ENCODE results near the gene ADAM33.

ADAM33 gene

GRCh38 chr20:3687655-3688054 is 5.8 kb upstream of the ADAM33 start:
- no peak overlapping the region for H2AFZ ChIP-seq (ENCODE audit: low read depth, low read length, severe bottlenecking)
- H4K20me1 ChIP-seq (ENCODE audit: low read depth, low read length), result no peaks in the 10 kb centered on the region
- no peak overlapping the region for H3K27ac ChIP-seq (ENCODE audit: low read depth, low read length)
- TF ChIP-seq CTCF (IDR thresholded peaks at IDR 0.05; ENCODE audit: insufficient read depth, low read length, poor library complexity, severe bottlenecking) (no peak), EZH2phosphoT487 (conservative IDR thresholded peaks at IDR 0.05; ENCODE audit: low read length) (no peak)
- no peak overlapping the region for H3K4me2 ChIP-seq (ENCODE audit: low read depth, low read length, poor library complexity, severe bottlenecking)
- no peak overlapping the region for H3K9ac ChIP-seq (ENCODE audit: low read length)
- H3K9me3 ChIP-seq (ENCODE audit: insufficient read depth, low read length), result no peaks in the 10 kb centered on the region
- no peaks in the 10 kb centered on the region for H3K27me3 ChIP-seq (ENCODE audit: low read length)
- H3K36me3 ChIP-seq (ENCODE audit: low read length), result no peaks in the 10 kb centered on the region
- H3F3A ChIP-seq (ENCODE audit: insufficient read depth), result no peaks in the 10 kb centered on the region
- H3K9me2 ChIP-seq (replicated peaks; ENCODE audit: insufficient read depth, low read length), result no peaks in the 10 kb centered on the region
- H3K79me2 ChIP-seq (ENCODE audit: insufficient read depth, low read length), result no peaks in the 10 kb centered on the region
- H3K4me3 ChIP-seq (ENCODE audit: insufficient read depth, low read length, poor library complexity, severe bottlenecking), result no peak overlapping the region

- no peak overlapping the region for H2AFZ ChIP-seq (ENCODE audit: low read depth, low read length, severe bottlenecking)
- no peak overlapping the region for H3K4me2 ChIP-seq (ENCODE audit: low read depth, low read length, poor library complexity, severe bottlenecking)
- H4K20me1 ChIP-seq (ENCODE audit: low read depth, low read length), result no peaks in the 10 kb centered on the region
These were observed 5.1 kb upstream of the ADAM33 start for GRCh38 chr20:3686867-3687321.

GRCh38 chr20:3686421-3686820 is 4.6 kb upstream of the ADAM33 start:
- Histone ChIP-seq H3K9ac (ENCODE audit: low read length) (no peak overlapping the region), H3K4me2 (ENCODE audit: low read depth, low read length, poor library complexity, severe bottlenecking) (no peak overlapping the region), H3K9me3 (ENCODE audit: insufficient read depth, low read length) (no peaks in the 10 kb centered on the region), H3F3A (ENCODE audit: insufficient read depth) (no peaks in the 10 kb centered on the region), H3K79me2 (ENCODE audit: insufficient read depth, low read length) (no peaks in the 10 kb centered on the region), H3K36me3 (ENCODE audit: low read length) (no peaks in the 10 kb centered on the region), H3K27me3 (ENCODE audit: low read length) (no peaks in the 10 kb centered on the region), H3K4me3 (ENCODE audit: insufficient read depth, low read length, poor library complexity, severe bottlenecking) (no peak overlapping the region), H2AFZ (ENCODE audit: low read depth, low read length, severe bottlenecking) (no peak overlapping the region), H4K20me1 (ENCODE audit: low read depth, low read length) (no peaks in the 10 kb centered on the region), H3K9me2 (replicated peaks; ENCODE audit: insufficient read depth, low read length) (no peaks in the 10 kb centered on the region), H3K27ac (ENCODE audit: low read depth, low read length) (no peak overlapping the region)
- TF ChIP-seq CTCF (IDR thresholded peaks at IDR 0.05; ENCODE audit: insufficient read depth, low read length, poor library complexity, severe bottlenecking), result no peak
- TF ChIP-seq EZH2phosphoT487 (conservative IDR thresholded peaks at IDR 0.05; ENCODE audit: low read length), result no peak

More at GRCh38 chr20:3686867-3687321, 5.1 kb upstream of the ADAM33 start:
- Histone ChIP-seq H3K9me3 (ENCODE audit: insufficient read depth, low read length) (no peaks in the 10 kb centered on the region), H3K9ac (ENCODE audit: low read length) (no peak overlapping the region), H3K27me3 (ENCODE audit: low read length) (no peaks in the 10 kb centered on the region), H3F3A (ENCODE audit: insufficient read depth) (no peaks in the 10 kb centered on the region), H3K4me3 (ENCODE audit: insufficient read depth, low read length, poor library complexity, severe bottlenecking) (no peak overlapping the region), H3K27ac (ENCODE audit: low read depth, low read length) (no peak overlapping the region), H3K79me2 (ENCODE audit: insufficient read depth, low read length) (no peaks in the 10 kb centered on the region), H3K9me2 (replicated peaks; ENCODE audit: insufficient read depth, low read length) (no peaks in the 10 kb centered on the region), H3K36me3 (ENCODE audit: low read length) (no peaks in the 10 kb centered on the region)
- TF ChIP-seq EZH2phosphoT487 (conservative IDR thresholded peaks at IDR 0.05; ENCODE audit: low read length) (no peak), CTCF (IDR thresholded peaks at IDR 0.05; ENCODE audit: insufficient read depth, low read length, poor library complexity, severe bottlenecking) (no peak)
